ENCODE measurements around the gene ABCC12.

Gene ABCC12

DNA sequence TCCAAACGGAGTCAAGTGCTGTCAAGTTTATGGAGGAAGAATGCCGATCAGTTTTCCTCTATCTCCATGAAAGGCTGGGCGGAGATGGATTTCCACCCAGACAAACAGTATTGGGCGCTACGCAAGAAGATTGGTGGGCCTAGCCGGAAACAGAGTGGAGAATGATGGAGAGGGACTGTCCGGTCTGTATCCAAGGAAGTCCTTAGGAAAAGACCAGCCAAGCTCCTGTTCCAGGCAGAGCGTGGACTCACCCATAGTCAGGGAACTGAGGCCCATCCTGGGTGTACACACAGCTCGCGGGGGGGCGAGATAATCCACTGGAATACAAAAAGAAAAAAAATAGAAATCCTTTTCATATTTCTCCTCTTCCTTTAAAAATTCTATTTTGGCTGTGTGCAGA, 1.5 kb upstream of the ABCC12 start:
- no peak for DNase-seq (ENCODE audit: low read depth)
- TF ChIP-seq, protein P1, sequence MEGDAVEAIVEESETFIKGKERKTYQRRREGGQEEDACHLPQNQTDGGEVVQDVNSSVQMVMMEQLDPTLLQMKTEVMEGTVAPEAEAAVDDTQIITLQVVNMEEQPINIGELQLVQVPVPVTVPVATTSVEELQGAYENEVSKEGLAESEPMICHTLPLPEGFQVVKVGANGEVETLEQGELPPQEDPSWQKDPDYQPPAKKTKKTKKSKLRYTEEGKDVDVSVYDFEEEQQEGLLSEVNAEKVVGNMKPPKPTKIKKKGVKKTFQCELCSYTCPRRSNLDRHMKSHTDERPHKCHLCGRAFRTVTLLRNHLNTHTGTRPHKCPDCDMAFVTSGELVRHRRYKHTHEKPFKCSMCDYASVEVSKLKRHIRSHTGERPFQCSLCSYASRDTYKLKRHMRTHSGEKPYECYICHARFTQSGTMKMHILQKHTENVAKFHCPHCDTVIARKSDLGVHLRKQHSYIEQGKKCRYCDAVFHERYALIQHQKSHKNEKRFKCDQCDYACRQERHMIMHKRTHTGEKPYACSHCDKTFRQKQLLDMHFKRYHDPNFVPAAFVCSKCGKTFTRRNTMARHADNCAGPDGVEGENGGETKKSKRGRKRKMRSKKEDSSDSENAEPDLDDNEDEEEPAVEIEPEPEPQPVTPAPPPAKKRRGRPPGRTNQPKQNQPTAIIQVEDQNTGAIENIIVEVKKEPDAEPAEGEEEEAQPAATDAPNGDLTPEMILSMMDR (IDR thresholded peaks at IDR 0.05; ENCODE audit: insufficient read depth, low read depth, low read length, missing control alignments), result no peak
- H3K4me3 ChIP-seq (ENCODE audit: low read length), result no peak overlapping the region

DNA sequence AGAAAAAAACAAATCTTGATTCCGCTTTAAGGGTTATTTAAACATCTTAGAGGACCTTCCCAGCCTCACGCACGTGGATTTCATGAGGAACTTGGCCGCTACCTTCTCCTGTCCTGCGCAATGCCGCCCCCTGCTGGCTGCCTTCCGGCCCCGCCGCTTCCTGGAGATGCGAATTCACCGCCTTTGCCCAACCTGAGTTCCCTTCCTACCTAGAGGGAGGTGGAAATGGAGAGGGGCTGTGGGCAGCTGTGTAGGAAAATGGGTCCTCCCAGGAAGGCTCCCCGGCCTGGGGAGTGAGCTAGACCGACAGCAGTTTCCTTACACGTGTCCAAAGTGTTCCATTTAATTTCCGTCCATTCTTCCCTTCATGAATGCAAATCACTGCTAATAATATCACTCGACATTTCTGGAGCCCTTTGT, 1.0 kb upstream of the ABCC12 start:
- TF ChIP-seq, protein P1 (IDR thresholded peaks at IDR 0.05; ENCODE audit: insufficient read depth, low read depth, low read length, missing control alignments), result peak; percentile 94
- H3K4me3 ChIP-seq (ENCODE audit: low read length), result no peak overlapping the region

DNA sequence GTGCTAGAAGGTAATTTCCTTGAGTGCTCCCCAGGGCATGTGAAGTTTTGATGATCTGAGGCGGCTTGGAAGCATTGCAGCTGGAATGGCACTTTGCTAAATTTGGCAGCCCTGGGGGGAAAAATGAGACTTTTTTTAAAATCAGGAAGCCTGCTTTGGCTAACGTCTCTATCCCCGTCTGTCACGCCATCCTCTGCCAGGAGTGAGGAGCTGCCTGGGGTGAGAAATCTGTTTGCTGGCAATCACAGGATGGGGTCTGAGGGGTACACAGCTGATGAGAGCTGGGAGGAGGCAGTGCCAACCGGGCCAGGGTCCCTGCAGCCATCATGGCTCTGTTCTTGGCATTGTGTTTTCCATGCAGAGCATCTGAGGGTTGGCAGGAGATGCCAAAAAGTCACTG, 2.0 kb downstream of the ABCC12 start:
- no peak overlapping the region for H3K4me3 ChIP-seq (ENCODE audit: low read length)
- TF ChIP-seq, protein P1 (IDR thresholded peaks at IDR 0.05; ENCODE audit: insufficient read depth, low read depth, low read length, missing control alignments), result no peak
- DNase-seq (ENCODE audit: low read depth), result no peak

More for the DNA sequence above, 1.0 kb upstream of the ABCC12 start:
- DNase-seq (ENCODE audit: low read depth), result peak; percentile 82

DNA sequence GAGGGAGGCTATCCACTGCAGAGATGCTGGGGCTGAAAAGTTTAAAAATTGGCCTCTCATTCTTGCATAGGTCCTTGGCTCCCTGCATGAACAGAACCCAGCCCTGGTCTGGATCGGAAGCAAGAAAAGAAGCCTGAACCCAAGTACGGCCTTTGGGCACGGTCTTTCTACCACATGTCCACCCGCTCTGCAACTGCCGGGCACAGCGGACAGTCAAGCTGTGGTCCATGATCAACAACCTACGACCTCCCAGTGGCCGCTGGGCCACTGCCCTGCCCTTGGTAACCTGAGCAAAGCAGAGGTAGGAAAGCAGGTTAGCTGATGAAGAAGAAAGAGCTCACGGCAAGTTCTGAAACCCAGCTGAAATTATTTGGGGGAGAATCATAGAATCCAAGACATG, 3.6 kb downstream of the ABCC12 start:
- H3K4me3 ChIP-seq (ENCODE audit: low read length), result no peak overlapping the region
- TF ChIP-seq, protein P1 (IDR thresholded peaks at IDR 0.05; ENCODE audit: insufficient read depth, low read depth, low read length, missing control alignments), result no peak
- no peak for DNase-seq (ENCODE audit: low read depth)

DNA sequence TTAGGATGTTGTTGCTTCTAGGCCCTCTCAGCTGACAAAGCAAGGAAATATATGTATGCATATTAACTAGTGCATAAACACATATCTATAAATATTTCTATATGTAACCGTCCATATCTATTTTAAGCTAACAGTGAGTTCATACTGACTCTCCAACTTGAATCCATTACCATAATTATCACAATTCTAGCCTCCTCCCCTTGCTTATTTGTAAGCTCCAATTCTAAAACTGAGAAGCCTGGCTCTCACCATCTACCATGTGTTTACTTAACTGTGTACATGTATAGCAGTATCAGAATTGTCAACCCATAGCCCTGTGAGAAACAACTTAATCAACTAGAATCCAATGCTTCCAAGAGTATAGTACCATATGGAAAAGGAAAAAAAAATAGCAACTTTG, 5.1 kb downstream of the ABCC12 start:
- no peak for DNase-seq (ENCODE audit: low read depth)
- TF ChIP-seq, protein P1 (IDR thresholded peaks at IDR 0.05; ENCODE audit: insufficient read depth, low read depth, low read length, missing control alignments), result no peak

DNA sequence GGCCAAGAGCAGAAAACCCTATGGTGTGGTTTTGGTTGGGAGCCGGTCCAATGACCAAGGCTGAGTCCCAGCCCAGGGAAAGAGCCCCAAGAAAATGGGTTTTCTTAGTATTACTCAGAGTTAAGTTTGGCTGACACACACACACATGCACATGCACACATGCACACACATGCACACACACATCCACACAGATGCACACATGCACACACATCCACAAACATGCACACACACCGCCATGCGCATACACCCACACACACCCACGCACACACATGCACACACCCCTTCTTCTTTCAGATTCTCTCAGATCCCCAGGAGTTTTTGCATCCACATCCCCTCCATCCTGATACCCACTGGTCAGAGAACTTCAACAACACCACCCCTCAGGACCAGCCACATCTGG, 9.1 kb downstream of the ABCC12 start:
- TF ChIP-seq, protein P1 (IDR thresholded peaks at IDR 0.05; ENCODE audit: insufficient read depth, low read depth, low read length, missing control alignments), result no peak
- DNase-seq (ENCODE audit: low read depth), result no peak
- H3K4me3 ChIP-seq (ENCODE audit: low read length), result no peak overlapping the region

More for the DNA sequence above, 5.1 kb downstream of the ABCC12 start:
- H3K4me3 ChIP-seq (ENCODE audit: low read length), result no peak overlapping the region

DNA sequence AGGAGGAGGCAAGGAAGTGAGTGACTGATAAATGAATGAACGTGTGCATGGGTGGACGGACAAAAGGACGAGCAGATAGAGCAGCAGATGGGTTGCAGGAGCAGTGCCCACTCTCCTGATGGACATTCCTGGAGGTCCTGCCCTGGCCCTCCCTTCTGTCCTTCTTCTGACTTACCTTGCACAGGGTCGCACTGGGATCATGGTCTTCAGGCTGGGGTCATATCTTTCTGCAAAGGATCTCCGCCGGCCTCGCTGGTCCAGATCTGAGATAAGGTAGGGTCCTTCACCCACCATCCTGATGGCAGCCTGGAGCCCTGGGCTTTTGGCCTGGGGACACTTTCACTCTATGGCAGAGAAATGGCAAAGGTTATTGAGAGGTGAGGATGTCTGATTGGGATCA, 9.7 kb downstream of the ABCC12 start:
- no peak overlapping the region for H3K4me3 ChIP-seq (ENCODE audit: low read length)
- TF ChIP-seq, protein P1 (IDR thresholded peaks at IDR 0.05; ENCODE audit: insufficient read depth, low read depth, low read length, missing control alignments), result no peak
- no peak for DNase-seq (ENCODE audit: low read depth)
